HepG2 (cell line): ENCODE results near the gene NOC2L. TPM values are rescaled to one million over a fixed set of nuclear protein-coding genes. Genes with fewer than 3 reads are reported as not detected.
A peak's percentile ranks its signal among the peaks of the same experiment; 100 is the strongest.

Experiments used
- ATAC-seq: fragments of 200-7000 bp; cut with Tn5 transposase; 3 replicates; pipeline ENCODE4 v1.9.1; 2020; ENCODE audit warnings: mild to moderate bottlenecking, moderate library complexity
- BruUV-seq: library from RNA; stranded (reverse); fragments of 400-500 nt; replicated peaks from 2 replicates; lab custom pipeline; 2021; lab: Mats Ljungman, UMichigan
- CTCF ChIA-PET: fragments of 300-600 bp; formaldehyde crosslinking; extraction: SDS; loops from one replicate; lab custom pipeline; 2021; ENCODE audit warnings: low total read pairs, inconsistent platforms, low intra/inter-chr PET ratio; lab: Yijun Ruan, JAX
- POLR2A ChIA-PET: fragments of 350-600 bp; sonication (Branson Sonifier 250); formaldehyde crosslinking; loops from one replicate; lab custom pipeline; 2020; ENCODE audit warnings: antibody characterized with exemption, inconsistent platforms; lab: Yijun Ruan, JAX
- DNase-seq: peaks from one replicate; pipeline ENCODE4 v3.0.0-alpha.2; 2015; ENCODE audit warnings: low spot score
- FAIRE-seq: peaks from 3 replicates; lab custom pipeline; 2011; peaks lifted over from hg19 to GRCh38; lab: Jason Lieb, UNC
- H2AFZ ChIP-seq: one replicate; pipeline ENCODE4 v1.6.1; 2011; ENCODE audit warnings: low read length, inconsistent platforms
- H3K27ac ChIP-seq: fragments of 300-600 bp; 3 replicates; pipeline ENCODE4 v1.8.0; 2011; ENCODE audit warnings: mixed run types, mild to moderate bottlenecking, mixed read lengths, low read length, inconsistent platforms; ENCODE audit not compliant: insufficient read depth; ENCODE audit errors: extremely low read length
- H3K27me3 ChIP-seq, 2 experiments: fragments of 200-600 bp in 1 of 2; 2 replicates in 1 of 2; 3 replicates in 1 of 2; pipeline versions ENCODE4 v1.6.0 to v1.8.0; 2011; ENCODE audit warnings: low read length in 2 of 2, mild to moderate bottlenecking in 2 of 2, moderate library complexity in 2 of 2, inconsistent platforms in 1 of 2; ENCODE audit not compliant: insufficient read depth in 2 of 2, control insufficient read depth in 1 of 2
- H3K36me3 ChIP-seq, 2 experiments: fragments of 200-600 bp in 1 of 2; replicated peaks in 1 of 2; 2 replicates in 1 of 2; 3 replicates in 1 of 2; pipeline versions ENCODE4 v1.5.1 to v1.8.0; 2011; ENCODE audit warnings: low read length in 2 of 2, inconsistent platforms in 1 of 2; ENCODE audit not compliant: insufficient read depth in 2 of 2, control insufficient read depth in 1 of 2
- H3K4me1 ChIP-seq: 2 replicates; pipeline ENCODE4 v1.5.1; 2012; ENCODE audit warnings: low read length, inconsistent platforms; ENCODE audit not compliant: insufficient read depth
- H3K4me2 ChIP-seq: 2 replicates; pipeline ENCODE4 v1.6.0; 2011; ENCODE audit warnings: low read depth, low read length, inconsistent platforms
- H3K4me3 ChIP-seq, 3 experiments: fragments of 200-600 bp in 1 of 3; sonication (generic), shearing (Covaris generic) in 1 of 3; replicated peaks in 1 of 3; 2 replicates each; pipeline ENCODE4 v1.5.1; 2011 to 2016; ENCODE audit warnings: low read length in 3 of 3, inconsistent platforms in 2 of 3, low read depth in 2 of 3, mild to moderate bottlenecking in 2 of 3, control low read depth in 1 of 3, mixed read lengths in 1 of 3; ENCODE audit not compliant: insufficient read depth in 1 of 3
- H3K79me2 ChIP-seq: one replicate; pipeline ENCODE4 v1.6.1; 2011; ENCODE audit warnings: low read length, inconsistent platforms; ENCODE audit not compliant: insufficient read depth
- H3K9ac ChIP-seq: 2 replicates; pipeline ENCODE4 v1.6.0; 2011; ENCODE audit warnings: mild to moderate bottlenecking, low read depth, low read length, inconsistent platforms; ENCODE audit not compliant: insufficient read depth
- H3K9me3 ChIP-seq: 2 replicates; pipeline ENCODE4 v1.5.1; 2012; ENCODE audit warnings: mild to moderate bottlenecking, low read length
- H4K20me1 ChIP-seq: 2 replicates; pipeline ENCODE4 v1.6.0; 2011; ENCODE audit warnings: inconsistent platforms, mild to moderate bottlenecking, low read length, moderate library complexity; ENCODE audit not compliant: insufficient read depth
- GFI1 ChIP-seq: sonication (generic); formaldehyde crosslinking; IDR thresholded peaks from 2 replicates; pipeline ENCODE4 v1.5.0; 2020; ENCODE audit warnings: missing genetic modification reagents, mild to moderate bottlenecking, borderline replicate concordance
- RBFOX2 ChIP-seq: fragments of 200-400 bp; formaldehyde crosslinking; IDR thresholded peaks from 2 replicates; pipeline ENCODE4 v1.6.1; 2017; ENCODE audit warnings: low read depth, mild to moderate bottlenecking, low read length
- ZBTB8A ChIP-seq: sonication (generic); formaldehyde crosslinking; IDR thresholded peaks from 2 replicates; pipeline ENCODE4 v1.4.0; 2020; ENCODE audit warnings: mild to moderate bottlenecking, low read depth, missing genetic modification reagents, borderline replicate concordance
- ZNF629 ChIP-seq: sonication (generic); formaldehyde crosslinking; conservative IDR thresholded peaks from 2 replicates; pipeline ENCODE4 v1.5.0; 2020; ENCODE audit warnings: missing genetic modification reagents
- WGBS: methylation state at CpG from one replicate; pipeline ENCODE4 v1.1.6; 2017; ENCODE audit warnings: low lambda C conversion rate; 5-methylcytosine and 5-hydroxymethylcytosine counted together
- in situ Hi-C: cut with HindIII; loops from 2 replicates; pipeline ENCODE4 v1.10.0; 2017; ENCODE audit warnings: low pct_unique_long_range_greater_than_20kb; ENCODE audit not compliant: extremely low pct_ligation_motif_present
- intact Hi-C: fragments of 100-400 bp; cut with micrococcal nuclease; formaldehyde crosslinking; loops from one replicate; pipeline ENCODE4 v1.10.0; 2022; ENCODE audit not compliant: unreplicated experiment
- polyA plus RNA-seq, 8 experiments: library from polyadenylated mRNA; depleted of rRNA in 3 of 8; stranded (reverse) in 7 of 8; unstranded in 1 of 8; fragments of >200 nt; fragmentation: Illumina TruSeq in 4 of 8; extraction: Trizol in 4 of 8; gene quantifications; 2 replicates each; pipeline versions ENCODE4 v1.2.1 to v1.2.3, GENCODE V29; 2011 to 2016; ENCODE audit warnings: low read depth in 4 of 8, missing spikeins in 1 of 8, mixed read lengths in 1 of 8; ENCODE audit not compliant: insufficient read depth in 1 of 8
- total RNA-seq, 5 experiments: library from RNA; depleted of rRNA; stranded (reverse); fragments of >200 nt; fragmentation: Illumina TruSeq; extraction: Trizol; gene quantifications; 2 replicates each; pipeline ENCODE4 v1.2.3, GENCODE V29; 2016; ENCODE audit warnings: low read depth in 1 of 5

The NOC2L gene
- total and polyA plus RNA-seq, 2 of the 13 experiments (the other 11 are each of a cell fraction or from before 2014, with no cell fraction given): 32.0 to 103 TPM

GRCh38 chr1:952603-953002 is 6.5 kb downstream of the NOC2L start:
- H3K4me3 ChIP-seq: no peak overlapping the region
- ATAC-seq (no peak), FAIRE-seq (no peak), DNase-seq (no peak)
- H3K27me3 ChIP-seq: no peaks in the 10 kb centered on the region
- in situ Hi-C loops (no loop called here), intact Hi-C loops (no loop called here)
- no peak overlapping the region for H3K27ac ChIP-seq
- no peak overlapping the region for H2AFZ ChIP-seq
- peaks cover 7% of the 10 kb centered on the region for H4K20me1 ChIP-seq
- no peak overlapping the region for H3K4me2 ChIP-seq
- H3K36me3 ChIP-seq: peaks cover 50 to 94% of the 10 kb centered on the region in 2 experiments
- H3K4me1 ChIP-seq: peaks cover 6% of the 10 kb centered on the region
- ChIA-PET CTCF (no interaction called here), POLR2A (no interaction called here)
- no peaks in the 10 kb centered on the region for H3K9me3 ChIP-seq
- TF ChIP-seq RBFOX2 (peak; percentile 42; the same call in 1 of the 2 replicates), GFI1 (no peak), ZNF629 (no peak)
- H3K79me2 ChIP-seq: peaks cover 8% of the 10 kb centered on the region
- BruUV-seq: no TSS peak
- H3K9ac ChIP-seq: no peak overlapping the region
- WGBS: 100% methylated on average over 2 of the region's 7 CpGs

DNA sequence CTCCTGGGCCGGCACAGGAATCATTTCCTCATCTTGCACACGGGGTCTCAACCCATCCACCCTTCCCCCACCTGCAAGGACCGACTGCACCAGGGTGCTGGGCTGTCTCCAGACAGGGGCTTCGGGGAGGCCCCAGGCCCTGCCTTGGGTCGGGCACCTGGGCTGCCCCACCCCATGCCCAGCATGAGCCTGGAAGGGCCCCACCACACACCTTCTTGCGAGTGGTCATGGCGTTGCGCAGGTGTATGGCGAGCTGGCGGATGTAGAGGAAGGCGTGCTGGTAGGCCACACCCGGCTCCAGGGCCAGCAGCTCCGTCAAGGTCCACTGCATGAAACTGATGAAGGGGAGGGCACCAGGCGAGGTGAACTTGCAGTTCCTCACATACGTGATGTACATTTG is 6.9 kb downstream of the NOC2L start:
- Histone ChIP-seq H3K27ac (no peak overlapping the region), H3K4me2 (no peak overlapping the region), H3K9me3 (no peaks in the 10 kb centered on the region), H2AFZ (no peak overlapping the region), H3K36me3 (peaks cover 49 to 97% of the 10 kb centered on the region in 2 experiments), H3K4me3 (no peak overlapping the region), H3K27me3 (no peaks in the 10 kb centered on the region), H3K4me1 (peaks cover 2% of the 10 kb centered on the region), H3K79me2 (peaks cover 5% of the 10 kb centered on the region), H4K20me1 (peaks cover 3% of the 10 kb centered on the region; the same call in 1 of the 2 replicates), H3K9ac (no peak overlapping the region)
- POLR2A ChIA-PET: no interaction called here
- BruUV-seq: no TSS peak
- 94% methylated on average over 14 of the region's 15 CpGs for WGBS
- in situ Hi-C loops (no loop called here), intact Hi-C loops (no loop called here)
- ATAC-seq (no peak), DNase-seq (no peak), FAIRE-seq (no peak)
- CTCF ChIA-PET: no interaction called here
- TF ChIP-seq ZBTB8A (CRISPR knock-in tag): no peak
- peak; percentile 33; the same call in 1 of the 2 replicates for TF ChIP-seq RBFOX2
